Left renal pelvis (tissue), 4 donors: ENCODE data around the gene USP17L15. TPM values are rescaled to one million over a fixed set of nuclear protein-coding genes. Genes with fewer than 3 reads are reported as not detected.
"Not testable (repeated sequence)": the region's sequence is repeated elsewhere in the genome, so short reads cannot be mapped to it uniquely, and the experiment has no call there.

ENCODE experiments used
- DNase-seq, 4 donors: peaks; one replicate each; pipeline ENCODE4 v3.0.0-alpha.2; 2013; ENCODE audit warnings: low read depth in 4 of 4, low spot score in 3 of 4
- polyA plus RNA-seq, 4 donors: library from polyadenylated mRNA; unstranded; fragments of 120-200 nt; gene quantifications; one replicate each; pipeline ENCODE4 v1.2.1, GENCODE V29; 2013; ENCODE audit not compliant: insufficient read length in 4 of 4

Gene USP17L15
- not detected for polyA plus RNA-seq

- not testable (repeated sequence) for DNase-seq
These were observed at the start of gene USP17L15 for GRCh38 chr4:9234085-9234484. Gene USP17L15, plus strand, starts transcription at chr4:9234385. Its CDS starts 0 bp downstream, at chr4:9234385.

GRCh38 chr4:9210357-9210756, 23.8 kb upstream of the USP17L15 start, which contains the start of gene USP17L10:
Gene USP17L10, plus strand, starts transcription at chr4:9210657. Its CDS starts 0 bp downstream, at chr4:9210657.
- not testable (repeated sequence) for DNase-seq

- not testable (repeated sequence) for DNase-seq
These were observed 19.5 kb upstream of the USP17L15 start for GRCh38 chr4:9214701-9215100.

- not testable (repeated sequence) for DNase-seq
These were observed 19.1 kb upstream of the USP17L15 start, which contains the start of gene USP17L11 for GRCh38 chr4:9215105-9215504. Gene USP17L11, plus strand, starts transcription at chr4:9215405. Its CDS starts 0 bp downstream, at chr4:9215405.

DNA sequence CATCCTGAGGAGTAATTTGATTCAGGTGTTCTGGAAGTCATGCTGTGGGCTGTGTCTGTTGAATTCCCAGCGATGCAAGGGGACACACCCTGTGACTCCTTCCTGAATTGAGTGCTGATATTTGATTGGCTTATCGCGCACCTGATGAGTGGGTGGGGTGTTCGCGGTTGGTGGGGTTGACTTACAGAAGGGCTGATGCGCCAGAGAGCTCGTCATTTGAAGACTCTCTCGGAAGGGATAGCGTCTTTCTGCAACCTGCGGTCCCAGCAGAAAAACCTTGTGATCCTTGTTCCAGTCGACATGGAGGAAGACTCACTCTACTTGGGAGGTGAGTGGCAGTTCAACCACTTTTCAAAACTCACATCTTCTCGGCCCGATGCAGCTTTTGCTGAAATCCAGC, 14.3 kb upstream of the USP17L15 start, which contains the start of gene USP17L12:
TSS of gene USP17L12 (plus strand) at position 301 of the 400 bp plus-strand sequence. CDS start at position 301, 0 bp downstream.
- not testable (repeated sequence) for DNase-seq

DNA sequence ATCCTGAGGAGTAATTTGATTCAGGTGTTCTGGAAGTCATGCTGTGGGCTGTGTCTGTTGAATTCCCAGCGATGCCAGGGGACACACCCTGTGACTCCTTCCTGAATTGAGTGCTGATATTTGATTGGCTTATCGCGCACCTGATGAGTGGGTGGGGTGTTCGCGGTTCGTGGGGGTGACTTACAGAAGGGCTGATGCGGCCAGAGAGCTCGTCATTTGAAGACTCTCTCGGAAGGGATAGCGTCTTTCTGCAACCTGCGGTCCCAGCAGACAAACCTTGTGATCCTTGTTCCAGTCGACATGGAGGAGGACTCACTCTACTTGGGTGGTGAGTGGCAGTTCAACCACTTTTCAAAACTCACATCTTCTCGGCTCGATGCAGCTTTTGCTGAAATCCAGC, 9.6 kb upstream of the USP17L15 start, which contains the start of gene USP17L13:
TSS of gene USP17L13 (plus strand) at position 301 of the 400 bp plus-strand sequence. CDS start at position 301, 0 bp downstream.
- DNase-seq = not testable (repeated sequence)

GRCh38 chr4:9230249-9230648, 3.9 kb upstream of the USP17L15 start:
- DNase-seq = not testable (repeated sequence)

DNA sequence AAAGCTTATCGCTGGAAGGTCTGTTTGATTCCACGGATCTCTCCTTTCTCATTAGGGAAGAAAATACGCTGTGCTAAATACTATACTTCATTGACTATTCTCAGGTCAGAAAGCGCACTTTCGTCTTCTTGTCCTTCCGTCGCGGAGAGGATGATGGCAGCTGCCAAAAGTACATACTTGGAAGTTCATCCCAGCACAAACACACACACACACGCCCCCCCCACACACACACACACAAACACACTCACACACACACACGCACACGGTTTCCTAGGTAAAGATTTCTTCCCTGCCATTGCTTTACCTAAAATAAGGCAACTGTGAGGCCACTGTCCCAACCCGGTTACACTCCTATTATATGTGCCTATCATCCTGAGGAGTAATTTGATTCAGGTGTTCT, 4.3 kb downstream of the USP17L15 start:
- not testable (repeated sequence) for DNase-seq

- DNase-seq = not testable (repeated sequence)
These were observed 9.4 kb downstream of the USP17L15 start, which contains the start of gene USP17L17 for GRCh38 chr4:9243579-9243978. Gene USP17L17, plus strand, starts transcription at chr4:9243879. Its CDS starts 0 bp downstream, at chr4:9243879.

DNA sequence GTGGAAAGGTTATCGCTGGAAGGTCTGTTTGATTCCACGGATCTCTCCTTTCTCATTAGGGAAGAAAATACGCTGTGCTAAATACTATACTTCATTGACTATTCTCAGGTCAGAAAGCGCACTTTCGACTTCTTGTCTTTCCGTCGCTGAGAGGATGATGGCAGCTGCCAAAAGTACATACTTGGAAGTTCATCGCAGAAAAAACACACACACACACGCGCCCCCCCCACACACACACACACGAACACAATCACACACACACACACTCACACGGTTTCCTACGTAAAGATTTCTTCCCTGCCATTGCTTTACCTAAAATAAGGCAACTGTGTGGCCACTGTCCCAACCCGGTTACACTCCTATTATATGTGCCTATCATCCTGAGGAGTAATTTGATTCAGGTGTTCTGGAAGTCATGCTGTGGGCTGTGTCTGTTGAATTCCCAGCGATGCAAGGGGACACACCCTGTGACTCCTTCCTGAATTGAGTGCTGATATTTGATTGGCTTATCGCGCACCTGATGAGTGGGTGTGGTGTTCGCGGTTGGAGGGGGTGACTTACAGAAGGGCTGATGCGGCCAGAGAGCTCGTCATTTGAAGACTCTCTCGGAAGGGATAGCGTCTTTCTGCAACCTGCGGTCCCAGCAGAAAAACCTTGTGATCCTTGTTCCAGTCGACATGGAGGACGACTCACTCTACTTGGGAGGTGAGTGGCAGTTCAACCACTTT, 13.9 kb downstream of the USP17L15 start, which contains the start of gene USP17L18:
TSS of gene USP17L18 (plus strand) at position 678 of the 728 bp plus-strand sequence. CDS start at position 678, 0 bp downstream.
- not testable (repeated sequence) for DNase-seq

DNA sequence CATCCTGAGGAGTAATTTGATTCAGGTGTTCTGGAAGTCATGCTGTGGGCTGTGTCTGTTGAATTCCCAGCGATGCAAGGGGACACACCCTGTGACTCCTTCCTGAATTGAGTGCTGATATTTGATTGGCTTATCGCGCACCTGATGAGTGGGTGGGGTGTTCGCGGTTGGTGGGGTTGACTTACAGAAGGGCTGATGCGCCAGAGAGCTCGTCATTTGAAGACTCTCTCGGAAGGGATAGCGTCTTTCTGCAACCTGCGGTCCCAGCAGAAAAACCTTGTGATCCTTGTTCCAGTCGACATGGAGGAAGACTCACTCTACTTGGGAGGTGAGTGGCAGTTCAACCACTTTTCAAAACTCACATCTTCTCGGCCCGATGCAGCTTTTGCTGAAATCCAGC, 18.9 kb downstream of the USP17L15 start, which contains the start of gene USP17L19:
TSS of gene USP17L19 (plus strand) at position 301 of the 400 bp plus-strand sequence. CDS start at position 301, 0 bp downstream.
- not testable (repeated sequence) for DNase-seq

- DNase-seq = not testable (repeated sequence)
These were observed 23.6 kb downstream of the USP17L15 start, which contains the start of gene USP17L20 for GRCh38 chr4:9257824-9258223. Gene USP17L20, plus strand, starts transcription at chr4:9258124. Its CDS starts 0 bp downstream, at chr4:9258124.

DNA sequence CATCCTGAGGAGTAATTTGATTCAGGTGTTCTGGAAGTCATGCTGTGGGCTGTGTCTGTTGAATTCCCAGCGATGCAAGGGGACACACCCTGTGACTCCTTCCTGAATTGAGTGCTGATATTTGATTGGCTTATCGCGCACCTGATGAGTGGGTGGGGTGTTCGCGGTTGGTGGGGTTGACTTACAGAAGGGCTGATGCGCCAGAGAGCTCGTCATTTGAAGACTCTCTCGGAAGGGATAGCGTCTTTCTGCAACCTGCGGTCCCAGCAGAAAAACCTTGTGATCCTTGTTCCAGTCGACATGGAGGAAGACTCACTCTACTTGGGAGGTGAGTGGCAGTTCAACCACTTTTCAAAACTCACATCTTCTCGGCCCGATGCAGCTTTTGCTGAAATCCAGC, 28.4 kb downstream of the USP17L15 start, which contains the start of gene USP17L21:
TSS of gene USP17L21 (plus strand) at position 301 of the 400 bp plus-strand sequence. CDS start at position 301, 0 bp downstream.
- not testable (repeated sequence) for DNase-seq

- DNase-seq = not testable (repeated sequence)
These were observed 33.1 kb downstream of the USP17L15 start, which contains the start of gene USP17L22 for GRCh38 chr4:9267319-9267718. Gene USP17L22, plus strand, starts transcription at chr4:9267619. Its CDS starts 0 bp downstream, at chr4:9267619.

- DNase-seq = not testable (repeated sequence)
These were observed 37.5 kb downstream of the USP17L15 start for GRCh38 chr4:9271719-9272118.

Other genes starting within 250 kb of the USP17L15 start
- gene FAM90A26, start 64.0 kb upstream of the USP17L15 start, polyA plus RNA-seq = under 1 TPM in 1 of 4 donors, not detected in 3; 0.06 TPM
- not detected for gene USP17L10, start 23.7 kb upstream of the USP17L15 start, polyA plus RNA-seq
- not detected for gene USP17L11, start 19.0 kb upstream of the USP17L15 start, polyA plus RNA-seq
- gene USP17L12, start 14.2 kb upstream of the USP17L15 start, polyA plus RNA-seq = not detected
- not detected for gene USP17L13, start 9.5 kb upstream of the USP17L15 start, polyA plus RNA-seq
- gene USP17L17, start 9.5 kb downstream of the USP17L15 start, polyA plus RNA-seq = not detected
- gene USP17L18, start 14.2 kb downstream of the USP17L15 start, polyA plus RNA-seq = not detected
- gene USP17L19, start 19.0 kb downstream of the USP17L15 start, polyA plus RNA-seq = not detected
- not detected for gene USP17L20, start 23.7 kb downstream of the USP17L15 start, polyA plus RNA-seq
- not detected for gene USP17L21, start 28.5 kb downstream of the USP17L15 start, polyA plus RNA-seq
- not detected for gene USP17L22, start 33.2 kb downstream of the USP17L15 start, polyA plus RNA-seq
- gene USP17L24, start 90.8 kb downstream of the USP17L15 start, polyA plus RNA-seq = not detected
- gene USP17L25, start 95.5 kb downstream of the USP17L15 start, polyA plus RNA-seq = not detected
- gene USP17L26, start 100.3 kb downstream of the USP17L15 start, polyA plus RNA-seq = not detected
- not detected for gene USP17L5, start 105.0 kb downstream of the USP17L15 start, polyA plus RNA-seq
- gene USP17L27, start 109.8 kb downstream of the USP17L15 start, polyA plus RNA-seq = not detected
- not detected for gene USP17L28, start 114.5 kb downstream of the USP17L15 start, polyA plus RNA-seq
- not detected for gene USP17L29, start 119.3 kb downstream of the USP17L15 start, polyA plus RNA-seq
- gene USP17L30, start 128.7 kb downstream of the USP17L15 start, polyA plus RNA-seq = not detected
- gene DEFB131A, start 210.0 kb downstream of the USP17L15 start, polyA plus RNA-seq = not detected